Activated gamma-delta T cell (primary cell): Measurements from ENCODE around the gene LIN7A.

Source experiments
- DNase-seq: peaks from one replicate; lab custom pipeline; 2025; lab: John Stamatoyannopoulos, UW

The LIN7A gene

GRCh38 chr12:80752464-80752863 is 185.3 kb downstream of the LIN7A start:
- DNase-seq, result no peak

GRCh38 chr12:80749456-80749855 is 188.3 kb downstream of the LIN7A start:
- DNase-seq, result no peak

GRCh38 chr12:80747800-80748199 is 189.9 kb downstream of the LIN7A start:
- no peak for DNase-seq

GRCh38 chr12:80745851-80746505 is 191.8 kb downstream of the LIN7A start:
- DNase-seq, result no peak
